ENCODE results near the gene CAMSAP2.

CAMSAP2 gene

DNA sequence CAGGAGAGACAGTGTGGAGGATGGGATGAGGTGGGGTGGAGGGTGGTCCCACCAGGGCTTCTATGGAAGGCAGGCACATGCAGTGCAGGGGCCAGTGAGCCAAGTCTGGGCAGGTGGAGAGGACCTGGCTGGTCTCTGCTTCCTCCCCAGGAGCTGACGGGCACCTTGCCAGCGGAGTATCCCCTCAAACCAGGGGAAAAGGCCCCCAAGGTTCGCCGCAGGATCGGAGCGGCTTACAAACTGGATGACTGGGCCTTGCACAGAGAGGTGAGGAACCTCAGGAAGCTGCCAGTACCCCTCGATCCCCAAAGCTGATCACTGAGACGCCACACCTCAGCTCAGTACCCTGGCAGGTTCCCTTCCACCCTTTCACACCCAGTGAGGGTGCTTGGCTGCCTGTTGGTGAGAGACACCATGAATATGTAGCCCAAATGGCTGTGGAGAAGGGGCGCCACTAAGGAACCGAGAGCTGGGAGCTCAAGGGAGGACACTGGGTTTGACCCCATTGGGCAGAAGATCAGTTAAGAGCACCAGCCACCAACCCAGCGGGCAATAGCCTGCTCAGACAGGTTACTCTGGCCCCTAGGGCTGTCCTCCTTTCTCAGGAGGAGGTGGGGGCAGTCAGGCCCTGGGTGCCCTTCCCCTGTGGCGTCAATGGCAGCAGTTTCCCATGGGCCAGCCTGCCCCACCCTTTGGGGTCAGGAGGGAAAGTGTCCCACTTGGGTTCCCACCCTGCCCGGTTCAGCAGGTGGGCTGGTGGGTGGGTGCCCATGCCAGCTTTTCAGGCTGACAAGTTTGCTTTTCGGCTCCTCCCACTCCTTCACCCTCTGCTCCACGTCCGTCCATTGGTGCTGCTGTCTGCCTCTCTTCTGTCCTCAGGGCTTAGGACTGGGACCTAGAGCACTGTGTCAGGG lies 161.5 kb downstream of the CAMSAP2 start:
- no peak for DNase-seq (ENCODE audit: low spot score)

DNA sequence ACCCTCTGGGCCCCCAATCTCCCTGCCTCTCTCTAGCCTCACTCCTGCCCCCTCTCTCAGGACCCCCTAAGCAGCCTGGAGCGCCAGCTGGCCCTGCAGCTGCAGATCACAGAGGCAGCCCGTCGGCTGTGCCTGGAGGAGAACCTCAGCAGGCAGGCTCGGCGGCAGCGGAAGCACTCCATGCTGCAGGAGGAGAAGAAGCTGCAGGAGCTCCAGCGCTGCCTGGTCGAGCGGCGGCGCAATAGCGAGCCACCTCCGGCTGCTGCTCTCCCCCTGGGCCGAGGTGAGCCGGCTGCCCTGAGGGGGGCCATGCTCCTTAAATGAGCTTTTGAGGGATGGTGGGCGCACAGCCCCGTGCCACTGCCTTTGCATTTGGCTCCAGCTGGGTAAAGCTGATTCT lies 162.2 kb downstream of the CAMSAP2 start:
- no peak for DNase-seq (ENCODE audit: low spot score)

DNA sequence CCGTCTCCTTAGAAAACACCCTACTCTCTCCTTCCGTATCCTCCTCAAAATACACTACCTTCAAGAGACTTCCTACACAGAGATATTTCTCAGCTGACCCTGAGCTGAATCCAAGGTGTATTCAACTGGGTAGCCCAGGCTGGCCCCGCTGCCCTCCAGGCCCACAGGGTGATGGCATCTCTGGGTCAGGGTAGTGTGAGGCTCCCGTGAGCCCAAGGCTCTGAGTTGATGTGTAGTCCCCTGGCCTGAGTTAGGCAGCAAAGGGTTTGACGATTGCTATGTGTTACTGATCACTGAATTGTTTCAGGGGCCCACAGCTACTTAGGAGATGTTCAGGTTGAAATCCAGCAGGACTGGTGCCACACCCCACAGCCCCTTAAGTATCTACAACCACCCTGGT lies 162.7 kb downstream of the CAMSAP2 start:
- no peak for DNase-seq (ENCODE audit: low spot score)

GRCh38 chr1:200901796-200902444 lies 163.2 kb downstream of the CAMSAP2 start:
- no peak for DNase-seq (ENCODE audit: low spot score)

DNA sequence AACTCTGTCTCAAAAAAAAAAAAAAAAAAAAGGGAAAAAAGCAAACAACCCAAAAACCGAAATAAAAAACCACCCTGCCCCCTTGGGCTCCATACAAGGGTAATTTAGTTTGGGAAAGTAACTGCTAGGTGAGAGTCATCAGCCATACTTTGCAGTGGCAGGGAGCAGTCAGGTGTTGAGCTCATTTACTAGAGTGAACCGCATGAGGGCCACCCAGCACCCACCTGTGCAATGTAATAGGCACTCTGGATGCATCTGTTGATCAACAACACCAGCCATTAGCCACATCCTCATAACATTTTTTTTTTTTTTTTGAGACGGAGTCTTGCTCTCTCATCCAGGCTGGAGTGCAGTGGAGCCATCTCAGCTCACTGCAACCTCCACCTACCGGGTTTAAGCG lies 165.1 kb downstream of the CAMSAP2 start:
- no peak for DNase-seq (ENCODE audit: low spot score)

- DNase-seq (ENCODE audit: low spot score) = no peak
Measured at GRCh38 chr1:200904772-200905171, 166.1 kb downstream of the CAMSAP2 start.

- DNase-seq (ENCODE audit: low spot score) = no peak
Measured at GRCh38 chr1:200905411-200906052, 166.8 kb downstream of the CAMSAP2 start.

- no peak for DNase-seq (ENCODE audit: low spot score)
Measured at GRCh38 chr1:200906491-200906890, 167.8 kb downstream of the CAMSAP2 start.

- DNase-seq (ENCODE audit: low spot score) = no peak
Measured at GRCh38 chr1:200907611-200908097, 169.0 kb downstream of the CAMSAP2 start.

DNA sequence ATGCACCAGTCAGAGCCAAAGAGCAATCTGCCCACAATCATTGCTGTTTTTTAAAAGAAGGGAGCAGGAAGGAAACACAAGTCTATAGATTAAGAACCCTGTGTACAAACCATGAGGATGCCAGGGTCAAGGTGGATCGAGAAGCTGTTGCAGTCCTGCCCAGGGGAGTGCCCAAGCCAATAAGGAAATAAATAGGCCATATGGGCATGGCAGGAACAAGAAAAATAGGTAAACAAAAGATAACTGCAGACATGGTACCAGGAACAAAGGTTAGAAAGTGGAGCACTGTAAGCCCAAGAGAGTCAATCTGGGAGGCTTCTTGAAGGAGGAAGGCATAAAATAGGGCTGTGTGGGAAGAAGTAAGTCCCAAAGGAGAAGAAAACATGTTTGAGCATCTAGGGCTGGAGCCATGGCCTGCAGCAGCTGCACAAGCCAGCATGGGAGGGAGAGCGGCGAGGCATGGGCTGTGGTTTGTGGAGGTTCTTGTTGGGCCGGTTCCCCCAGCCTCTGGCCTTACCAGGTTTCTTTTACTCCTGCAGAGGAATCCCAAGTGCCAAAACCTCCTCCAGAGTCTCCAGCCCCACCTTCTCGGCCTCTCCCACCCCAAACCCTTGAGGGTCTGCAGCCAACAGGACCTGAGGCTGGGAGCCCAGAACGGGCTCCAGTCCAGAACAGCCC lies 169.6 kb downstream of the CAMSAP2 start:
- no peak for DNase-seq (ENCODE audit: low spot score)

GRCh38 chr1:200909071-200909470 lies 170.4 kb downstream of the CAMSAP2 start:
- no peak for DNase-seq (ENCODE audit: low spot score)

DNA sequence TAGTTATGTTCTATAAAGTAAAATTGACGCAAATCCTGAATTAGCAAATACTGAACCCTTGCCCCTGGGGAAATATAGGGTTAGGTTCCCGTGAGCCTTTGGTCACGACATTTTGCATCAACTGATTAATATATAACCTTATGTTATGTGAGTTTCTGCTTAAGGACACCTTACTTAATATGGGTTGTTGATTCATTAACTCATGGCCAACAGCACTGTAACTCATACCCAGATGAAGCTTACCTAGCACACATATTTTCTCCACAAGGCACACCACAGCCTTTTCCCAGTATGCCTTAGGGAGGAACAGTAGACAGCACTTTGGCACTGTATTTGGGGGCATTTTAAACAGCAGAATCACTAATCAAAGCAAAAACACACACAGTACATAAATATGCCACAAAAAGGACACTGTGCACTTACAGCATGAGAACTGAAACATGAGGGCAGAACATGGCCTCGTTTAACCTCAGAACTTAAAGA lies 171.1 kb downstream of the CAMSAP2 start:
- DNase-seq (ENCODE audit: low spot score) = no peak

All from germinal center (tissue), 1 donor.